Measurements from ENCODE around the gene STARD7.

STARD7 gene

GRCh38 chr2:96198921-96199320, 9.7 kb downstream of the STARD7 start:
- no peak overlapping the region for H3K4me3 ChIP-seq (ENCODE audit: low read depth, low read length)
- no peak for DNase-seq (ENCODE audit: low read depth)
- TF ChIP-seq CTCF (IDR thresholded peaks at IDR 0.05; ENCODE audit: insufficient read depth, low read depth, low read length, missing control alignments), result no peak

GRCh38 chr2:96197546-96198255, 10.9 kb downstream of the STARD7 start:
- TF ChIP-seq CTCF (IDR thresholded peaks at IDR 0.05; ENCODE audit: insufficient read depth, low read depth, low read length, missing control alignments), result no peak
- DNase-seq (ENCODE audit: low read depth), result no peak
- no peak overlapping the region for H3K4me3 ChIP-seq (ENCODE audit: low read depth, low read length)

- TF ChIP-seq CTCF (IDR thresholded peaks at IDR 0.05; ENCODE audit: insufficient read depth, low read depth, low read length, missing control alignments), result no peak
- DNase-seq (ENCODE audit: low read depth), result no peak
- H3K4me3 ChIP-seq (ENCODE audit: low read depth, low read length), result no peak overlapping the region
Measured at GRCh38 chr2:96195410-96196066, 13.1 kb downstream of the STARD7 start.

GRCh38 chr2:96191937-96192670, 16.5 kb downstream of the STARD7 start:
- no peak for DNase-seq (ENCODE audit: low read depth)
- H3K4me3 ChIP-seq (ENCODE audit: low read depth, low read length), result no peak overlapping the region

GRCh38 chr2:96188821-96189526, 19.7 kb downstream of the STARD7 start:
- TF ChIP-seq CTCF (IDR thresholded peaks at IDR 0.05; ENCODE audit: insufficient read depth, low read depth, low read length, missing control alignments), result no peak
- no peak overlapping the region for H3K4me3 ChIP-seq (ENCODE audit: low read depth, low read length)
- no peak for DNase-seq (ENCODE audit: low read depth)

More at GRCh38 chr2:96191937-96192670, 16.5 kb downstream of the STARD7 start:
- TF ChIP-seq CTCF (IDR thresholded peaks at IDR 0.05; ENCODE audit: insufficient read depth, low read depth, low read length, missing control alignments), result no peak

- TF ChIP-seq CTCF (IDR thresholded peaks at IDR 0.05; ENCODE audit: insufficient read depth, low read depth, low read length, missing control alignments), result no peak
- H3K4me3 ChIP-seq (ENCODE audit: low read depth, low read length), result no peak overlapping the region
- DNase-seq (ENCODE audit: low read depth), result no peak
Measured at GRCh38 chr2:96186562-96186961, 22.1 kb downstream of the STARD7 start.

Measured in GM12865 (cell line).